HG03045 (cell line): Measurements from ENCODE around the gene S100A12.
"Not testable (repeated sequence)": the region's sequence is repeated elsewhere in the genome, so short reads cannot be mapped to it uniquely, and the experiment has no call there.

Source experiments
- ATAC-seq: cut with Tn5 transposase; IDR thresholded peaks from one replicate; pipeline ENCODE4 v1.9.1; 2021; ENCODE audit warnings: mild to moderate bottlenecking, moderate library complexity; ENCODE audit not compliant: unreplicated experiment

S100A12 gene

DNA sequence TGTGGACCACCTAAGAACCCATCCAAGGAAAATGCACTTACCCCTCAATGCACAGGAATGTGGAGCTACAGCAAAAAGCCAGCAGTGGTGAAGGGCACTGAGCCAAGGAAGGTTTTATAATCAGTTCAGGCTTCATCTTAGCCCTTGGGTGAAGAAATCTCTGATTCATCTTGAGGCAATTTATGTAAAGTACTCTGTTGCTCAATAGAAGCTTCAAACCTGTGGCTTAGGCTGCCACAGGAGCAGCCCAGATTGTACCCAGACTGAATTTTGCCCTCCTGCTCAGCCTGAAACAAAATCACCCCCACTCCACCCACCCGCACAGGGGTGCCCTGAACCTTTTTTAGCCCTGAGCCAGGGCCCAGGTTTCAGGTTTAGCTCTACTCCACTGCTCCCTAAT is at the start of gene S100A12:
S100A12 (minus strand) TSS at position 111 of the 400 bp plus-strand sequence. CDS start 1,029 bp downstream, outside the sequence.
- no peak for ATAC-seq

DNA sequence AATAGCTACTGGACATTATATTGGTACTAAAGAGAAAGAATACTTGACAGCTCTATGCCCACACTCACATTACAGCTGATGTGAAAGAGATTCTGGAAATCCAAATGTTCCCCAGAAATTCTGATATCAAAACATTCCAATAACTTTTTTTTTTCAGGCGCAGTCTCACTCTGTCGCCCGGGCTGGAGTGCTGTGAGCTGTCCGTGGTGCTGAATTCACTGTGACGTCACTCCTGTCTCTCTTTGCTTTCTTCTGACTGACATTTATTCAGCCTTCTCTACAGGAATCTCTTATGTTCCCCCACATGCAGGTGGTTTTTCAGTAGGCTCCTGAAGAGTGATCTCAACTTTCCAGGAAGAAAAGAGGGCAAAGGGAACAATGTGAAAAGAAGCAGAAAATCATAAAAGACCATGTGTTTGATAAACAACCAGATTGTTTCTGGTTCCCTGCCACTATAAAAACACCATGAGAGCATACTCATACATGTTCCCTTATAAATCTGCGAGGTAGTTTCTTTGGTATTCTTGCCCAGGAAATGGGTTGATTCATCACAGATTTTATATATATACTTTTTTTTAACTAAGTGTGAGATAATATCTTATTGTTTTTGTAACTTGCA is 47.1 kb upstream of the S100A12 start:
- ATAC-seq = no peak

DNA sequence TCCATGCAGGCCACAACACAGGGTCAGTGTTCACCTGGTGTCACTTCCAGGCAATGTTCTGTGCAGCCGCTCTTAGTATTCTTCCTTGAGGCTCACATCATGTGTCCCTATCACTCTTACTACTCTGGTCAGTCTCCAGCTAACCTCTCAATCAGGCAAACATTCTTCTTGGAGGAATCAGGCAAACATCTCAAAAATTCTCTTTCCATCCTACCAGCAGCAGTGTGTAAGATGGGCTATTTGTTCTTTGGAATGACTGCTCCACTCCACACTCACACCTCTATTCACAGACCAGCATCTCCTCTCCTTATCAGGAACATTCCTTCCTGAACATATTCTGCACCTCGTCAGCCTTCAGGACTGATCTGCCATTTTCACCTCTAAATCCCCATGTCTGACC is 44.9 kb upstream of the S100A12 start:
- ATAC-seq = no peak

DNA sequence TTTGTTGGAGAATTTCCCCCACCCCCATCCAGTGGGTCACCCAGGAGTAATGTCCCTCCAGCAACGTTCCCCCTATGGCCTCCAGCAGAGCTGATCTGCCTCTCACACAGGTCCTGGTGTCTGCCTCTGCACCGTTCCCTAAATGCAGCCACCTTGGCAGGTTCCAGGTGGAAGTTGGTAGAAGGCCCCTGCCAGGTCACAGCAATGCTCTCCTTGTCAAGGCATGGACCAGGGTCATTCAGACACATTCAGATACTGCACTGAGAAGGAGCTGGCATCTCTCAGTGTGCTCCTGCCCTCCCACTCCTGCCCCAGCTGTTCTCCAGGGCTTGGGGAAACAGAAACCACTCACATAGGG is 44.0 kb upstream of the S100A12 start:
- not testable (repeated sequence) for ATAC-seq

DNA sequence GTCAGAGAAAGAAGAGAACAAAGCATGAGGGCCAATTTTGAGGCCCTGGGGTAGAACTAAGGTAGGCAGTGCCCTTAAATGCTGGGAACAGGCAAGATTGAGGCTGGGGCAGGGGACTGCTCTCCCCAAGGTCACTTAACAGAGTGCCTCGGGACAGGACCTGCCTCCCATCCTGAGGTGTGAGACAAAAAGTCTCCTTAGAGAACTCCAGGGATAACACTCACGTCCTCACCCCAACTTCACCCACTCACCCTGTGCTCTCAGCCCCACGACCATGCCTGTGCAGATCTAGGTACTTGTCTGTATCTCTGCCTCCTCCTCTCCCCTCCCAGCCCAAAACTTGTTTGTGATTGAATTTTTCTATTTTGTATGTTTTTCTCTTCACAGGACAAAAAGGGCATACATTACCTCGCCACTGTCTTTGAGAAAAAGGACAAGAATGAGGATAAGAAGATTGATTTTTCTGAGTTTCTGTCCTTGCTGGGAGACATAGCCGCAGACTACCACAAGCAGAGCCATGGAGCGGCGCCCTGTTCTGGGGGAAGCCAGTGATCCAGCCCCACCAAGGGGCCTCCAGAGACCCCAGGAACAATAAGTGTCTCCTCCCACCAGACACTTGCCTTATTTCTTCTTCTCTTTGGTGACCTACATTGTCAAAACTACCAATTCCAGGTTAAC is 43.5 kb upstream of the S100A12 start:
- not testable (repeated sequence) for ATAC-seq

DNA sequence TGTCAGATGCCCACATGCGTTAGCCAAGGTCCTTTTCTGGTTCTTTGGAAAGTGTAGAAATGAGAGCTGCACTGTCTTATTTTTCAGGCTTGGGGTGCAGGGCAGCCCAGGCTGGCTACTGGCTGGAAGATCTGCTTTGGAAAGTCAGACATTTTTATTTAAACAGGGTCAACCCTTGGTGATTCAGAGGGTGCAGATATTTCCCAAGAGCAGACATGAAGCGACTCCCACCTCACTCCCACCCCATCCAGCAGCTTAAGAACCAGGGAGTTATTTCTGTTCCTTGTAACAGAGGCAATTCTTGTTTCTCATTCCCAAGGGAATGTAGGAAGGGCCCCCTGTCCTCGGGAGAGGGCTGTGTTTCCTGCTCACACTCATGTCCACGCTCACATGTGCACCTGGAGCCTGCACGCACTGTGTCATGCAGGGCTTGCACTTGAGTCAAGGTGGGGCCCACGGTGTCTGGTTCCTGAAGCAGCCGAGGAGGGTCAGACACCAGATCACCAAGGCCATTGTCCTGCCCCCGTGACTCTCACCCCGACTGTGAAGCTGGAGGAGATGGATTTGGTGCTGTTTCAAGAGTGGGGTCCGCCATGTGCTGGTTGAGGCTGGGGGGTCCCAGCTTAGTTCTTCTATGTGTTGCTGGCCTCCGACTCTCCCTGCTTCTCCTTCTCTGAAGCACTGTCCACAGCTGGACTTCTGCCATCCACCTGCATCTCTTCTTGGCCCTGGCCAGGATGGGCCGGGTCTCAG is 41.9 kb upstream of the S100A12 start:
- no peak for ATAC-seq

DNA sequence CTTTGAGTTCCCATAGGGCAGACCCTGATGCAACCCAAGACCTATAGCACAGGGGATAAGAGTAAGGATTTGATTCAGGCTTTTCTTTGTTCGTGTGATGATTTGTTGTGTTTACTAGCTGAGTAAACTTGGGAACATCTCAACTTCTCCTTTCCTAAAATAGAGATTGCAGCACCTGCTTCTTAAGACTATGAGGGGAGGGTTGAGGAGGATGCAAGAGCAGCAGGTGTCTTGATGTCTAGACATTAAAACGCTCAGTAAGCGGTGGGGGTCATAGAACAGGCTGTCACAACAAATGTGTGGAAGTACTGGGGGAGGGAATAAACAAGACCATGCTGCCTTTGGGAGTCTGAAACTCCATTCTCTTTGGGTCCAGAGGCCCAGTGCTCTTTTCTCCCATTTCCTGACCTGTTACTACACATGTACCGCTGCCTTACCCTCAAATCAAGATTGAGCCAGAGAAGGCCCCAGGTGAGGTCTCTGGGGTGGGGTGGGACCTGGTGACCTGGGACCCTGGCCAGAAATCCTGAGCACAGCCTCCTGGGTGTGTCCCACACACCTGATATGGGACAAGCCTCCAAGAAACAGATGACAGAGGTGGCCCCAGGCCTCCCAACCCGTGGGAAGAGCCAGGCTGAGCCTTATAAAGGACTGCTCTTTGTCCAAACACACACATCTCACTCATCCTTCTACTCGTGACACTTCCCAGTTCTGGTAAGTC is 40.6 kb upstream of the S100A12 start, which contains the start of gene S100A7A:
S100A7A (plus strand) TSS at position 671 of the 721 bp plus-strand sequence. CDS start 1,563 bp downstream, outside the sequence.
- ATAC-seq = no peak

DNA sequence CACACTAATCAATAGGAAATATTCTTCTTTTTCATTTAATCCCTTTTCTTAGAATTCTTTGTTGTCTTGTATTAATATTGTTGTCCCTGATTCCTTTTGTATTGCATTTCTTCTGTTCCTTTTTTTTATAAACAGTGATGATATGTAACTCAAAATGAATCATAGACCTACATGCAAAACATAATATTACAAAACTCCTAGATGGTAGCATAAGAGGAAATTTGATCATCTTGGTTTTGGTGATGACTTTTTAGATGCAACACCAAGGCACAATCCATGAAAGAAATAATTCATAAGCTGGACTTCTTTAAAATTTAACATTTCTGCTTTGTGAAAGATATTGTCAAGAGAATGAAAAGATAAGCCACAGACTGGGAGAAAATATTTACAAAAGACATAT is 38.5 kb upstream of the S100A12 start:
- not testable (repeated sequence) for ATAC-seq

DNA sequence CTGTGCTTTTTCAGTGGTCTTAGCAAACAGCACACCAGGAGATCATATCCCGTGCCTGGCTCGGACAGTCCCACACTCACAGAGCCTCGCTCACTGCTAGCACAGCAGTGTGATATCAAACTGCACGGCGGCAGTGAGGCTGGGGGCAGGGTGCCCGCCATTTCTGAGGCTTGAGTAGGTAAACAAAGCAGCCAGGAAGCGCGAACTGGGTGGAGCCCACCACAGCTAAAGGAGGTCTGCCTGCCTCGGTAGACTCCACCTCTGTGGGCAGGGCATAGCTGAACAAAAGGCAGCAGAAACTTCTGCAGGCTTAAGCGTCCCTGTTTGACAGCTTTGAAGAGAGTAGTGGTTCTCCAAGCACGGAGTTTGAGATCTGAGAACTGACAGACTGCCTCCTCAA is 31.9 kb upstream of the S100A12 start:
- ATAC-seq = not testable (repeated sequence)

DNA sequence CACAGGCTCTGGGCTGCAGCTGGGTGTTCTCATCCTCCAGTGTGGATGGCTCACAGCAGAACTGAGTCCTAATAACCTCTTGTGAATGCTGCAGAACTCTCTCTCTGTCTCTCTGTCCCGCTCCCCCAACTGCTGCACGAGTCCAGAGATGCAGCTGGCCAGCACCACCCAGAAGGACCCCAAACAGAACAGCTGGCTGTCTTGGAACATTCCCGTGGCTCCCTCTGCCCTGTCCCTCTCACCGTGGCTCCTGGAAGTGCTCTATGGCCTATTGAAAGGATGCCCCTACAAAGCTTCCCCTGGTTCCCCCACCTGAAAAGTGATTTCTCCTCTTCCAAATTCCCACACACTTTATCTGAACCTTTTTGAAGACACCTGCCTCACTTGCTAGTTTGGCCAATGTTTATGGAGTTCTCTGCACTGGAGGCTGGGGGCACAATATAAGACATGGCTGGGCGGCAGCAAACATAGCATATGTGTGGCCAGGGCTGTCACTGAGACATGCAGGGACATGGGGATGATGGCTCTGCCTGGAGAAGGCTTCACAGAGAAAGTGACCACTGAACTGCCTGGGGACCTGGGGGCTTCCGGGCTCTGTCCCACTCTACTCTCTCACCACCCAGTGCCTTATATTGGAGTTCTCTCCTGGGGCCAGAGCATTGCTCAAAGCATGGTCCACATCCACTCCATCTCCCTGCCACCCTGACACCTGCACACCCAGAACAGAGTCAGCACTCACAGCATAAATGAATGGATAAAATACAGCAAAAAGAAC is 30.6 kb upstream of the S100A12 start:
- ATAC-seq = not testable (repeated sequence)

DNA sequence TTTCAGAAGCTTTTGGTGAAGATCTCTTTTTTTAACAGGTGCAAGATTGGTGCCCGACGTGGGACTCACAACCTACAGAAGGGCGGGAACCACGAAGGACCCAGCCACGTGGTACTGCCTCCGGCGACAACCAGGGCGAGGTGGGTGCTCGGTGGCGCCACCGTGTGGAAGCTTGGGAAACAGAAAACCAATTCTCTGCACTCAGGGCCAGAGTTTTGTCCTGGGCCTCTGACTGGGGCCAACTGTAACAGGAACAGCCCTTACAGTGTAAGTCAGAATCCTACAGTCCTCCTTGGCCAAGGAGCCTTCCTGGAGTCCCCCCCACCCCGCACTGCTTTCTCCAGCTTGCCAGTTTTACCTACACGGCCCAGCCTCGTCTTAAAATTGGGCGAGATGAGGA is 29.3 kb upstream of the S100A12 start:
- no peak for ATAC-seq

DNA sequence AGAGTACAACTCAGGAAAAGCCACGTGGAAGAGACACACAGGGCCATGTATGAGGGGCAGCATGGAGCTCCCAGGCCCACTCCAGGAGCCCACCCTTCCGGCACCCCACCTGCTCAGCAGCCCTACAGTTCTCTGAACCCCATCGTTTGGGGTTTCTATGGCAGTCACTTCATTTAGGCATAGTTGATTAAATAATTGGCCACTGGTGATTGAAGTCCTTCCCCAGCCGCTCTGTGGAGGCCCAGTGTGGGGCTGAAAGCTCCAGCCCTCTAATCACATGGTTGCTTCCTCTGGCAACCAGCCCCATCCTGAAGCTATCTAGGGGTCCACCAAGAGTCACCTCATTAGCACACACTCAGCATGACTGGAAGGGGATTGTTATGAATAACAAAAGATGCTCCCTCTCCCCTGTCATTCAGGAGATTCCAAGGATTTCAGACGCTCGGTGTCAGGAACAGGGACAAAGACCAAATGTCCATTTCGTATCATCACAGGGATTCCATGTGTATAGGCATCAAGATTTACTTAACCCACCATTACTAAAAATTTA is 28.7 kb upstream of the S100A12 start:
- no peak for ATAC-seq

DNA sequence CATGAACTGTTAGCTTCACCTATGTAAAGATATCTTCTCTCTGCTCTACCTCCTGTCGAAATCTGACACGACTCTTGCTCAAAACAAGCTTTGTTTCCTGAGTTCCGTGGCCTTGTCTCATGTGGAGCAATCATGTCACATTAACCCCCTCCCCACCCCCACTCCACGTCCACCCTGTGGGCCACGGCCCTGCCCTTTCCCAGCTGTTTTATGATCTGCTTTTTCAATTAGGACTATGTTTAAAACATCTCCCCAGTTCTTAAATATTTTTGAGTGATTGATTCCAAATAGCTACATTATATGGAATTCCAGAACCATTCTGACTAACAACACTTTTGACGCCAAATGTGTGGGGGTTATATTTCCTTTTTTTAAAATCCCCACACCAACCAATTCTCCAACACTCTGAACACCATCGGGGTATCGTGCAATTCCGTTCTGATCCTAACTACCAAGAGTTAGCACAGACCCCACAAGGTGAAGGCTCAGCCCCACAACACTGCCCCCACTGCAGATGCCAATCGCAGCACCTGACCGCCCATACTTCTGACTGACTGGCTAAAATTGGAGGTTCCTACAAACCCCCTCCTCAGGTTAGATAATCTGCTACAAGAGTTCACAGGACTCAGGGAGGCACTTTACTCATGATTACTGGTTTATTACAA is 28.1 kb upstream of the S100A12 start:
- ATAC-seq = no peak

DNA sequence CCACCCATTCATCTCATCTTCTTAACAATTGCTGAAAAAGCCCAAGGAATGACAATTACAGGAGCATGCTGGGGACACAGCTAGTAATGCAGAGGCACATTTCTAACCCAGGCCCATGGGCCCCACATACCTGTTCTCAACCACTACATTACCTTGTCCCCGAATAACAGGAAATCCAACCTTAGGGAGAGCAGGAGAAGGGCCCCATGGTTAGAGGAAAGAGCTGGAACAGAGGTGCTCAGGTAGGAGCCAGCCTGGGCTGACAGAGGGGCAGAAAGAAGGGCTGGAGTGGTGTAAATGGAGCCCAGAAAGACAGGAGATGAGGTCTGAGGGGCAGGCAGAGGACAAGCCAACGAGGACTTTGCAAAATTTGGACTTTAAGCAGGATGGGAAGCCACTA is 26.8 kb upstream of the S100A12 start:
- ATAC-seq = no peak

DNA sequence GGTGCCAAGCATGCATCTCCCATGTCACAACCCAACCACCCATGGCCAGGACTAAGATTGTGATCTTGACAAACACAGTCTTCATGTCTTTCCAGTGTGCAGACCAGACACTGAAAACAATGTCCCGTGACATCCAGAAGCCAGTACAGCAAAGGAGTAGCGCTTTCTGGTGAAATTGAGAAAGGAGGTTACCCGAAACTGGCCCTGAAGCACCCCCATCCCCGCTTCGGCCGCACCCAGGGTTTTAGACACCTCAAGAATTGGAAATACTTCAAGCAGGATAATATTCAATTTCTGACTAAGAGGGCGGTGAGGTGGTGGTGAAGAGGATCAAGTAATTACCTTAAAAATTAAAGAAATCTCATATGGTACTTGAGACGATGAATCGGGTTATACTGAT is 26.0 kb upstream of the S100A12 start:
- ATAC-seq = no peak

DNA sequence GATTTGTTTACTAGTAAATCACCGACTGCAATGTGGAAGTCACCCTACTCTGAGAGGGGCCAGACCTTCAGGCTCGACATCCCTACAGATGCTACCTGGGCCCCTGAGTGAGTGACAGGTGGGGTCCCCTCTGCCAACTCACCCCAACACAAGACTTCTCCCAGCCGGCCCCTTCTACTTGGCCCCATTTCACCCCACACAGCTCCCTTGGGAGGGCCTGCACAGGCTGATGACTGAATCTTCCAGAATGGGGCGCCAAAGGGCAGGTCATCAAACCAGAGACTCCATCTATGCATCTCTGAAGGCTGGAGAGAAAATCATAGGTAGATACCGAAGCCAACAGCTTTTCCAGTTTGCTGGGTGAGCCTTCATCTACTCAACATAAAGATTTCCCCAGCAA is 24.8 kb upstream of the S100A12 start:
- ATAC-seq = no peak

DNA sequence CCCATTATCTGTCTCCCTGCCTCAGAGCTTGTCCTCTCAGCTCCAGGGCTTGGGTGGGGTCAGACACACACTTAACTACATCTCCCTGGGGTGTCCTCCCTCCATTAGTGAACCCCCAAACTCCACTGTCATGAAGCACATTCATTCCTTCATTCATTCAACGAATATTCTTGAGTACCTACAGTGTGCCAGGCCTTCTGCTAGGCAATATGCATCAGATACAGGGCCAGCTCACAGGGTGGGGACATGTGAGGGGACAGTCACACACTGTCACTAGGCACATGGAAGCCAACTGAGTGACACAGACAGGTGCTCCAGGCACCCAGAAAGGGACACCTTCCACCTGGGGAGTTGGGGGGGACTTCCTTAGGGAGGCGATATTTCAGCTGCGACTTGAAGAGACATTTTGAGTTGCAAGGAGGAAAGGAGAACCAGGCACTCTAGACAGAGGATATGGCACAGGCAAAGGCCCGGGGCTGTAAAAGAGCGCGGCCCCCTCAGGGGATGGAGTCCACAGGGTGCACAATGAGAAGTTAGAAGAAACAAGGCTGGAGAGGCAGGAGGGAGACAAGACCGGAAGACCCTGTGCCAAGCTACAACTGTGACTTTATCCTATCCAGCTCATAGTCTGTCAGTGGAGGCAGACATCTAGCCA is 24.1 kb upstream of the S100A12 start:
- no peak for ATAC-seq

DNA sequence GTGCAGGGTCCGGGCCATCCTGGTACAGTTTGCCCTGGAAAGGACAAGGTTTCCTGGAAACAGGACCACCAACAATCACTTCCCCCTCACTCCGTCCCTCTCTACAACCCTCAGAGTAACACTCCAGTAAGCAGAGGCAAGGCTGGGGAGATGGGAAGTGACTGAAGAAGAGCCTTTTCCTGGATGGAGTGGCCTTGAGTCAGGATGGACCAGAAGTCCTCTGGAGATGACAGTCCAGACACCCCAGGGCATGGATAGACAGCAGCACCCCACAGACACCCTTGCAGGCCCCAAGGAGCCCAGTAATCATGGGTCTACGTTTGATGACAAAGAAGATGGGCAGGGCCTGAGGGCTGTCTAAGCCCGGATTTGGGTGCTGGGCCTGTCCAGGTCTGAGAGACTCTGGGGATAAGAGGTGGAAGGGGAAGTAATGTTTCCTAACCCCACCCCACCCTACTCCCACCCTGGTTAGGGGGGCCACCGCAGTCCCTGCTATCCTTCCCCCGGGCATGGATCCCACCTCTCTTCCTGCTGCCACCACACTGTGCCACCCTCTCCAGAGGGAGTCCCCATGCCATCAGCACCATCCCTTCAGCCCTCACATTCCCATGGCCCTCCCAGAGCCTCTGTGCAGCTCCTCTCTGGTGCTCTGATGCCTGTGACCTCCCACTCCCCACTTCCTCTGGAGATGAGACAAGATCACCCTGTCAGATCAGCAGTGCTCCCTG is 22.7 kb upstream of the S100A12 start:
- no peak for ATAC-seq
